Measurements from ENCODE around the gene GABRQ. TPM values are rescaled to one million over a fixed set of nuclear protein-coding genes. Genes with fewer than 3 reads are reported as not detected.
"Not testable (repeated sequence)": the region's sequence is repeated elsewhere in the genome, so short reads cannot be mapped to it uniquely, and the experiment has no call there.

The GABRQ gene
- total RNA-seq, 1 donor from 2014 or later: not detected

- DNase-seq (ENCODE audit: low read depth, low spot score): no peak
Measured at GRCh38 chrX:152658302-152658701, 20.6 kb downstream of the GABRQ start.

GRCh38 chrX:152663086-152663485, 25.4 kb downstream of the GABRQ start:
- no peak for DNase-seq (ENCODE audit: low read depth, low spot score)

GRCh38 chrX:152674135-152674534, 36.4 kb downstream of the GABRQ start:
- no peak for DNase-seq (ENCODE audit: low read depth, low spot score)

- not testable (repeated sequence) for DNase-seq (ENCODE audit: low read depth, low spot score)
Measured at GRCh38 chrX:152674652-152675051, 37.0 kb downstream of the GABRQ start.

- DNase-seq (ENCODE audit: low read depth, low spot score): not testable (repeated sequence)
Measured at GRCh38 chrX:152681012-152681411, 43.3 kb downstream of the GABRQ start.

GRCh38 chrX:152697952-152698931, 60.5 kb downstream of the GABRQ start, which contains the start of gene MAGEA3:
Gene MAGEA3, plus strand, starts transcription at chrX:152698794. Its CDS starts 2,039 bp downstream, at chrX:152700833.
- not testable (repeated sequence) for DNase-seq (ENCODE audit: low read depth, low spot score)

GRCh38 chrX:152700390-152700789, 62.7 kb downstream of the GABRQ start:
- not testable (repeated sequence) for DNase-seq (ENCODE audit: low read depth, low spot score)

GRCh38 chrX:152706500-152706899, 68.8 kb downstream of the GABRQ start:
- DNase-seq (ENCODE audit: low read depth, low spot score): not testable (repeated sequence)

Other genes with a start within 250 kb of the GABRQ start
- not detected in 2 replicates for gene GABRA3, start 186.6 kb upstream of the GABRQ start, total RNA-seq
- not detected in 2 replicates for gene MAGEA3, start 60.9 kb downstream of the GABRQ start, total RNA-seq
- not detected in 2 replicates for gene CSAG2, start 71.4 kb downstream of the GABRQ start, total RNA-seq
- gene MAGEA2B, start 76.7 kb downstream of the GABRQ start, total RNA-seq: not detected in 2 replicates
- gene CSAG1, start 95.8 kb downstream of the GABRQ start, total RNA-seq: not detected in 2 replicates
- gene MAGEA12, start 95.9 kb downstream of the GABRQ start, total RNA-seq: not detected in 2 replicates
- not detected in 2 replicates for gene MAGEA2, start 115.9 kb downstream of the GABRQ start, total RNA-seq
- gene CSAG3, start 121.3 kb downstream of the GABRQ start, total RNA-seq: not detected in 2 replicates
- not detected in 2 replicates for gene MAGEA6, start 131.8 kb downstream of the GABRQ start, total RNA-seq
- 22.0 and 26.1 TPM in 2 replicates for gene CETN2, start 192.9 kb downstream of the GABRQ start, total RNA-seq
- 24.9 and 38.1 TPM in 2 replicates for gene NSDHL, start 193.2 kb downstream of the GABRQ start, total RNA-seq

Measured in pulmonary artery endothelial cell (primary cell).